ENCODE measurements around the gene PRSS22. TPM values are rescaled to one million over a fixed set of nuclear protein-coding genes. Genes with fewer than 3 reads are reported as not detected.
"Not testable (repeated sequence)": the region's sequence is repeated elsewhere in the genome, so short reads cannot be mapped to it uniquely, and the experiment has no call there.

Gene PRSS22, protein sequence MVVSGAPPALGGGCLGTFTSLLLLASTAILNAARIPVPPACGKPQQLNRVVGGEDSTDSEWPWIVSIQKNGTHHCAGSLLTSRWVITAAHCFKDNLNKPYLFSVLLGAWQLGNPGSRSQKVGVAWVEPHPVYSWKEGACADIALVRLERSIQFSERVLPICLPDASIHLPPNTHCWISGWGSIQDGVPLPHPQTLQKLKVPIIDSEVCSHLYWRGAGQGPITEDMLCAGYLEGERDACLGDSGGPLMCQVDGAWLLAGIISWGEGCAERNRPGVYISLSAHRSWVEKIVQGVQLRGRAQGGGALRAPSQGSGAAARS
- total RNA-seq, result under 1 TPM in 1 of 2 experiments, not detected in 1; 0.39 TPM
- polyA plus RNA-seq, result under 1 TPM in 1 of 2 donors, not detected in 1; 0.42 TPM

DNA sequence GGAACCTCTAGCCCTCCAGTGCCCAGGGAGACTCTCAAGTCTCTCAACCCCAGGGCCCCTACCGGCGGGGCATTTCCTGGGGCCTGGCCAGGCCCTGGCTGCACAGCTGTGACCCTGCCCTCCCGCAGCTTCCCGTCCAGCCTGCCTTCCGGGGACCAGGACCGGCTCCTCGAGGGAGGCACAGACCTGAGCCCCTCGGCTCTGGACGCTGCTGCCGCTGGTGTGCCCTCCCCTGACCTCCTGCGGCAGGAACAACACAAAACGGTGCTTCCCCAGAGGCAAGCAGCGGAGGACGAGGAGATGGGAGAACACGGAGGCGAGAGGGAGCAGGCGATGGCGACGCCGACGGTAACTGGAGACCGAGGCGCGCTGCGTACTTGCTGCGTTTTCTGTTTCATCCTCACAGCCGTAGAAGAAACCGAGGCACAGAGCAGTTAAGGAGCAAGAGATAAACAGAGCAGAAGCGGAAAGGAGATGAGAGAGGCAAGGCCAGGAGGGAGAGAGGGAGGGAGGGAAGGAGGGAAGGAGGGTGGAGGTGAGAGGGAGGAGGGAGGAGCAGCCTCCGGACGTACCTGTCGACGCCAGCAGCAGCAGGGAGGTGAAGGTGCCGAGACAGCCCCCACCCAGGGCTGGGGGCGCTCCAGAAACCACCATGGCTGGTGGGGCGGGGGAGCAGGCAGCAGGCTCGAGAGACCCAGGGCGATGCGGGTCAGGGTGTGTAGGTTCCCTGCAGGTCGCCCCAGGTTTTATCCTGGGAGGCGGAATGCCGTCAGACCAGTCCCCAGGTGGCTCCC, at the start of gene PRSS22:
Gene PRSS22, minus strand, starts transcription at position 720 of the 794 bp plus-strand sequence. Its CDS starts 66 bp downstream, at position 654.
- intact Hi-C loops (cut with micrococcal nuclease), result no loop called here
- Histone ChIP-seq H3K4me1 (ENCODE audit: insufficient read depth, low read length) (peaks cover 12% of the 10 kb centered on the region), H3K27me3 (ENCODE audit: insufficient read depth, low read length) (peaks cover 6% of the 10 kb centered on the region), H3K9me3 (ENCODE audit: control insufficient read depth in 1 of 2, low read length in 2 of 2) (peaks cover 0 to 5% of the 10 kb centered on the region in 2 donors), H3K36me3 (ENCODE audit: insufficient read depth, low read length) (no peaks in the 10 kb centered on the region), H3K27ac (ENCODE audit: low read depth, low read length) (no peak within 1 kb of the TSS), H3K4me3 (ENCODE audit: low read length in 2 of 2) (peak within 1 kb of the TSS in 1 of 2 donors; percentile 46)
- Mint-ChIP-seq H3K4me3 (peak within 1 kb of the TSS; percentile 55 to 89 (median 86)), H3K9me3 (peaks cover 3 to 17% (median 11%) of the 10 kb centered on the region in 8 donors), H3K27ac (peak within 1 kb of the TSS in 3 of 7 donors; percentile 78 to 92 (median 81)), H3K4me1 (peaks cover 2 to 6% (median 5%) of the 10 kb centered on the region in 4 donors), H3K36me3 (peaks cover 0 to 10% of the 10 kb centered on the region in 2 donors), H3K27me3 (peaks cover 5 to 13% of the 10 kb centered on the region in 2 donors)
- no peak for DNase-seq
- POLR2A ChIA-PET (ENCODE audit: partially characterized antibody), result no interaction called here
- CTCF ChIA-PET (ENCODE audit: partially characterized antibody), result interaction anchor here (2.0 kb wide), 1 partner anchor 10 kb away, joined by 7 read pairs; no protein-coding TSS in a partner anchor

DNA sequence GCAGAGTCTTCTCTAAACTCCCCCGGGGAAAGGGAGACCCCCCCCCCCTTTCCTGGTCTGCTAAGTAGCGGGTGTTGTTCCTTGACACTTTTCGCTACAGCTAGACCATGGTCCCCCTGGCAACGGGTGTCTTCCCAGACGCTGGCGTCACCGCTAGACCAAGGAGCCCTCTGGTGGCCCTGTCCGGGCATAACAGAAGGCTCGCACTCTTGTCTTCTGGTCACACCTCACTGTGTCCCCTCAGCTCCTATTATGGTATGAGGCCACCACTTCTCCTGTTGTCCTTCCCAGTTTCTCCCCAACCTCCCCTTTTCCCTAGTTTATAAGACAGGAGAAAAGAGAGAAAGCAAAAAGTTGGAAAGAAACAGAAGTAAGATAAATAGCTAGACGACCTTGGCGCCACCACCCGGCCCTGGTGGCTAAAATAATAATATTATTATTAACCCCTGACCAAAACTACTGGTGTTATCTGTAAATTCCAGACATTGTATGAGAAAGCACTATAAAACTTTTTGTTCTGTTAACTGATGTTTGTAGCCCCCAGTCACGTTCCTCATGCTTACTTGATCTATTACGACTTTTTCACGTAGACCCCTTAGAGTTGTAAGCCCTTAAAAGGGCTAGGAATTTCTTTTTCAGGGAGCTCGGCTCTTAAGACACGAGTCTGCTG, 49.2 kb upstream of the PRSS22 start:
- Mint-ChIP-seq H3K4me1 (peaks cover 15 to 43% (median 31%) of the 10 kb centered on the region in 4 donors), H3K27ac (peak overlapping the region in 5 of 7 donors; percentile 4 to 84 (median 62)), H3K4me3 (peak overlapping the region in 2 of 8 donors; percentile 15 to 20)
- peaks cover 19% of the 10 kb centered on the region for H3K4me1 ChIP-seq (ENCODE audit: insufficient read depth, low read length)
- H3K27ac ChIP-seq (ENCODE audit: low read depth, low read length); H3K27me3 Mint-ChIP-seq; H3K36me3 ChIP-seq (ENCODE audit: insufficient read depth, low read length); H3K9me3 ChIP-seq (ENCODE audit: control insufficient read depth in 1 of 2, low read length in 2 of 2); H3K9me3 Mint-ChIP-seq; H3K27me3 ChIP-seq (ENCODE audit: insufficient read depth, low read length); H3K36me3 Mint-ChIP-seq; H3K4me3 ChIP-seq (ENCODE audit: low read length in 2 of 2): not testable (repeated sequence)
- ChIA-PET CTCF (ENCODE audit: partially characterized antibody) (interaction anchor here (0.7 to 3.2 kb wide), 10 partner anchors 10 to 192 kb away, joined by 3 to 17 read pairs (median 4); no protein-coding TSS in a partner anchor), POLR2A (ENCODE audit: partially characterized antibody) (interaction anchor here (2.9 kb wide), 1 partner anchor 24 kb away, joined by 26 read pairs; the partner anchor contains the start of gene FLYWCH2)
- intact Hi-C loops (cut with micrococcal nuclease), result loop anchor here (10.0 kb wide), 1 partner anchor 118 kb away; the partner anchor contains the start of genes HCFC1R1, THOC6 and TNFRSF12A
- peak; percentile 34 to 76 (median 54) for DNase-seq

DNA sequence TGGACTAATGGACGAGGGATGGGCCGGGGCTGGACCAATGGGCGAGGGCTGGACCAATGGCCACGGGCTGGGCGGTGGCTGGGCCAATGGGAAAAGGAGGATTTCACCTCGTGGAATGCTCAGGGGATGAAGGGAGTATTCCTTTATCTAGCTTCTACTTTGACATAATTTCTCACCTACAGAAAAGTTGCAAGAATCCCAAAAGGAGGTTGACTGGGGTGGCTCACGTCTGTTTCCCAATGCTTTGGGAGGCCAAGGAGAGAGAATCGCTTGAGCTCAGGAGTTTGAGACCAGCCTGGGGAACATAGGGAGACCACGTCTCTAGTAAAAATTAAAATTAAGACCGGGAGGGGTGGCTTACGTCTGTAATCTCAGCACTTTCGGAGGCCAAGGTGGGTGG, 48.0 kb upstream of the PRSS22 start:
- Histone ChIP-seq H3K9me3 (ENCODE audit: control insufficient read depth in 1 of 2, low read length in 2 of 2) (no peaks in the 10 kb centered on the region), H3K4me1 (ENCODE audit: insufficient read depth, low read length) (peaks cover 14% of the 10 kb centered on the region), H3K27me3 (ENCODE audit: insufficient read depth, low read length) (no peaks in the 10 kb centered on the region), H3K27ac (ENCODE audit: low read depth, low read length) (no peak overlapping the region), H3K36me3 (ENCODE audit: insufficient read depth, low read length) (no peaks in the 10 kb centered on the region), H3K4me3 (ENCODE audit: low read length in 2 of 2) (no peak overlapping the region)
- Mint-ChIP-seq H3K9me3 (no peaks in the 10 kb centered on the region), H3K27me3 (no peaks in the 10 kb centered on the region), H3K36me3 (no peaks in the 10 kb centered on the region), H3K27ac (peak overlapping the region; percentile 77 to 96 (median 87)), H3K4me3 (peak overlapping the region; percentile 88 to 96 (median 92)), H3K4me1 (peaks cover 11 to 35% (median 25%) of the 10 kb centered on the region in 4 donors)
- CTCF ChIA-PET (ENCODE audit: partially characterized antibody), result interaction anchor here (0.9 to 3.2 kb wide), 9 partner anchors 9 to 38 kb away, joined by 3 to 17 read pairs (median 6); partner anchors contain the start of gene FLYWCH2
- POLR2A ChIA-PET (ENCODE audit: partially characterized antibody), result interaction anchor here (1.1 to 2.9 kb wide), 4 partner anchors 23 to 377 kb away, joined by 3 to 26 read pairs (median 6); partner anchors contain the start of genes FLYWCH2 and ZNF213
- intact Hi-C loops (cut with micrococcal nuclease), result loop anchor here (2.0 to 10.0 kb wide), 2 partner anchors 21 to 119 kb away; partner anchors contain the start of genes HCFC1R1, THOC6 and TNFRSF12A
- DNase-seq, result no peak

DNA sequence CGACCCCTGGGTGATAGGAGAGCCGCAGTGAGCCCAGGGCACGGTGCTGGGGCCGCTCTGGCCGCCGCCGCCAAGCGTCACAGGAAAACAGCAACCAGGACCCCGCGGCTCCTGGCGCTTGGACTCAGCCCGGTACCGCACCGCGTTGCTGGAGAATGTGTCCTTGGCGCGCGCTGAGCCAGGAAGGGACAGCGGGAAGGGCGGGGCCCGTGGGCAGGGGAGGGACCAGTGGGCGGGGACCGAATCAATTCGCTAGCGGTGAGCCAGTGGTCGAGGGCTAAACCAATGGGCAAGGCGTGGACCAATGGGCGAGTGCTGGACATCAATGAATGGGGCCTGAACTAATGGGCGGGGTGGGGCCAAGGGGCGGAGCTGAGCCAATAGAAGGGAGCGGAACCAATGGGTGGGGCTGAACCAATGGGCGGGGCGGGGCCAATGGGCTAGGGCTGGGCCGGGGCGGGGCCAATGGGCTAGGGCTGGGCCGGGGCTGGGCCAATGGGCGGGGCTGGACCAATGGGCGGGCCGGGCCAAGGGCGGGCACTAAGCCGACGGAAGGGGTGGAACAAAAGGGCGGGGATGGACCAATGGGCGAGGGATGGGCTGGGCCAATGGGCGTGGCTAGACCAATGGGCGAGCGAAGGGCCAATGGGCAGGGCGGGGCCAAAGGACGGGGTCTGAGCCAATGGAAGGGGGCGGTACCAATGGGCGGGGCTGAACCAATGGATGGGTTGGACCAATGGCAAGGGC, 47.4 kb upstream of the PRSS22 start:
- intact Hi-C loops (cut with micrococcal nuclease), result loop anchor here (2.0 to 10.0 kb wide), 2 partner anchors 21 to 119 kb away; partner anchors contain the start of genes HCFC1R1, THOC6 and TNFRSF12A
- H3K27ac Mint-ChIP-seq, result peak overlapping the region; percentile 77 to 96 (median 92)
- Histone ChIP-seq H3K9me3 (ENCODE audit: control insufficient read depth in 1 of 2, low read length in 2 of 2) (no peaks in the 10 kb centered on the region), H3K4me3 (ENCODE audit: low read length in 2 of 2) (peak overlapping the region; percentile 72 to 84), H3K27ac (ENCODE audit: low read depth, low read length) (peak overlapping the region; percentile 63), H3K36me3 (ENCODE audit: insufficient read depth, low read length) (no peaks in the 10 kb centered on the region), H3K27me3 (ENCODE audit: insufficient read depth, low read length) (no peaks in the 10 kb centered on the region), H3K4me1 (ENCODE audit: insufficient read depth, low read length) (peaks cover 12% of the 10 kb centered on the region)
- H3K4me3 Mint-ChIP-seq, result peak overlapping the region; percentile 88 to 96 (median 92)
- no peaks in the 10 kb centered on the region for H3K27me3 Mint-ChIP-seq
- peak; percentile 85 to 91 (median 88) for DNase-seq
- H3K4me1 Mint-ChIP-seq, result peaks cover 11 to 35% (median 25%) of the 10 kb centered on the region in 4 donors
- POLR2A ChIA-PET (ENCODE audit: partially characterized antibody), result interaction anchor here (1.1 to 2.9 kb wide), 4 partner anchors 22 to 377 kb away, joined by 3 to 26 read pairs (median 6); partner anchors contain the start of genes FLYWCH2 and ZNF213
- H3K9me3 Mint-ChIP-seq, result no peaks in the 10 kb centered on the region
- CTCF ChIA-PET (ENCODE audit: partially characterized antibody), result interaction anchor here (0.9 to 3.2 kb wide), 8 partner anchors 8 to 37 kb away, joined by 3 to 17 read pairs (median 6); partner anchors contain the start of gene FLYWCH2
- no peaks in the 10 kb centered on the region for H3K36me3 Mint-ChIP-seq

DNA sequence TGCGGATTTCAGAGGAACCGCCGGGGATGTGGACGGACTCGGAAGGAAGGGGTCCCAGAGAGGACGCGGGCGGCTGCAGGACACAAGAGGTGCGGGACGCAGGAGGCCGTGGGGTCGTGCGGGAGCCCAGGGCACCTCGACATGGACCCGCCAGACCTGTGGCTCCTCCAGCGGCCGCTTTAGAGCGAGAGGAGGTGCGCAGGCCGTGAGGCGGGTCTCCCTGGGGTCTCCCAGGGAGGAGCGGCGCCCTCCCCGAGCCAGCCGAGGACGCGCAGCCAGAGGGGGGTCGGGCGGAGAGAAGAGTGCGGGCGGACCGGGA, 46.9 kb upstream of the PRSS22 start:
- no peaks in the 10 kb centered on the region for H3K27me3 Mint-ChIP-seq
- peak overlapping the region; percentile 88 to 96 (median 92) for H3K4me3 Mint-ChIP-seq
- no peaks in the 10 kb centered on the region for H3K9me3 Mint-ChIP-seq
- peak overlapping the region in 6 of 7 donors; percentile 61 to 92 (median 86) for H3K27ac Mint-ChIP-seq
- POLR2A ChIA-PET (ENCODE audit: partially characterized antibody), result interaction anchor here (1.9 to 2.9 kb wide), 2 partner anchors 22 to 230 kb away, joined by 5 to 26 read pairs; partner anchors contain the start of genes FLYWCH2 and ZNF213
- Histone ChIP-seq H3K4me1 (ENCODE audit: insufficient read depth, low read length) (peaks cover 12% of the 10 kb centered on the region), H3K9me3 (ENCODE audit: control insufficient read depth in 1 of 2, low read length in 2 of 2) (no peaks in the 10 kb centered on the region), H3K36me3 (ENCODE audit: insufficient read depth, low read length) (no peaks in the 10 kb centered on the region), H3K4me3 (ENCODE audit: low read length in 2 of 2) (peak overlapping the region; percentile 72 to 84), H3K27me3 (ENCODE audit: insufficient read depth, low read length) (no peaks in the 10 kb centered on the region), H3K27ac (ENCODE audit: low read depth, low read length) (peak overlapping the region; percentile 63)
- H3K36me3 Mint-ChIP-seq, result no peaks in the 10 kb centered on the region
- CTCF ChIA-PET (ENCODE audit: partially characterized antibody), result no interaction called here
- no peak for DNase-seq
- intact Hi-C loops (cut with micrococcal nuclease), result loop anchor here (1.0 to 10.0 kb wide), 4 partner anchors 14 to 120 kb away; partner anchors contain the start of genes FLYWCH2, HCFC1R1, THOC6 and TNFRSF12A
- H3K4me1 Mint-ChIP-seq, result peaks cover 11 to 35% (median 25%) of the 10 kb centered on the region in 4 donors

Measured in CD4-positive, alpha-beta memory T cell (primary cell).